Left ventricle myocardium inferior (tissue), 1 donor: ENCODE data around the gene ASTN1. TPM values are rescaled to one million over a fixed set of nuclear protein-coding genes. Genes with fewer than 3 reads are reported as not detected.

ENCODE experiments used
- DNase-seq: peaks from one replicate; pipeline ENCODE4 v3.0.0-alpha.2; 2020
- H3K27ac ChIP-seq: fragments of 200-600 bp; replicated peaks from 2 replicates; pipeline ENCODE4 v1.8.0; 2021
- H3K27me3 ChIP-seq: fragments of 200-600 bp; 2 replicates; pipeline ENCODE4 v1.8.0; 2021; ENCODE audit warnings: low read depth
- H3K36me3 ChIP-seq: fragments of 200-600 bp; 2 replicates; pipeline ENCODE4 v1.8.0; 2021
- H3K4me1 ChIP-seq: fragments of 200-600 bp; 2 replicates; pipeline ENCODE4 v1.8.0; 2021
- H3K4me3 ChIP-seq: fragments of 200-600 bp; 2 replicates; pipeline ENCODE4 v1.8.0; 2021; ENCODE audit warnings: mild to moderate bottlenecking, moderate library complexity
- H3K9me3 ChIP-seq: fragments of 200-600 bp; replicated peaks from 2 replicates; pipeline ENCODE4 v1.8.0; 2021
- CTCF ChIP-seq: fragments of 200-600 bp; IDR thresholded peaks from 2 replicates; pipeline ENCODE4 v1.8.0; 2021; ENCODE audit warnings: antibody characterized with exemption, mild to moderate bottlenecking, borderline replicate concordance
- intact Hi-C: fragments of 100-400 bp; cut with micrococcal nuclease; formaldehyde crosslinking; loops from one replicate; pipeline ENCODE4 v1.11.0; 2022
- microRNA-seq: library from miRNA; unstranded; fragments of <30 nt; microRNA quantifications from one replicate; pipeline ENCODE4 v1.2.0, GENCODE V29; 2020
- total RNA-seq: library from RNA; stranded (reverse); fragmentation: NEBNext Ultra II Directional; extraction: Animal tissue kit (Norgen Biotek cat#: 25700); gene quantifications from one replicate; pipeline ENCODE4 v1.2.1, GENCODE V29; 2021
- donor health status: DM: no; HTN: yes; CAD: no; lungs with severe emphysema.

The ASTN1 gene
- total RNA-seq, 1 donor from 2014 or later = 0.33 TPM

- no peak for TF ChIP-seq CTCF
- no peaks in the 10 kb centered on the region for H3K9me3 ChIP-seq
These were observed 344.0 kb downstream of the ASTN1 start for GRCh38 chr1:176820391-176821031.

GRCh38 chr1:176816232-176816631 lies 348.3 kb downstream of the ASTN1 start:
- intact Hi-C loops = no loop called here
- TF ChIP-seq CTCF = no peak
- H3K27me3 ChIP-seq = no peaks in the 10 kb centered on the region
- DNase-seq = no peak
- no peak overlapping the region for H3K4me3 ChIP-seq
- H3K36me3 ChIP-seq = no peaks in the 10 kb centered on the region
- no peak overlapping the region for H3K27ac ChIP-seq
- no peaks in the 10 kb centered on the region for H3K9me3 ChIP-seq
- no peaks in the 10 kb centered on the region for H3K4me1 ChIP-seq

More at GRCh38 chr1:176820391-176821031, 344.0 kb downstream of the ASTN1 start:
- no peak for DNase-seq
- no peak overlapping the region for H3K27ac ChIP-seq
- intact Hi-C loops = no loop called here
- no peaks in the 10 kb centered on the region for H3K36me3 ChIP-seq
- H3K4me1 ChIP-seq = no peaks in the 10 kb centered on the region
- no peaks in the 10 kb centered on the region for H3K27me3 ChIP-seq
- H3K4me3 ChIP-seq = no peak overlapping the region

- no peaks in the 10 kb centered on the region for H3K9me3 ChIP-seq
- intact Hi-C loops = no loop called here
- H3K4me3 ChIP-seq = no peak overlapping the region
- no peaks in the 10 kb centered on the region for H3K27me3 ChIP-seq
- H3K36me3 ChIP-seq = no peaks in the 10 kb centered on the region
- H3K4me1 ChIP-seq = no peaks in the 10 kb centered on the region
- TF ChIP-seq CTCF = no peak
- no peak overlapping the region for H3K27ac ChIP-seq
- DNase-seq = no peak
These were observed 348.9 kb downstream of the ASTN1 start for GRCh38 chr1:176815621-176816020.

- no peak for TF ChIP-seq CTCF
- no peaks in the 10 kb centered on the region for H3K27me3 ChIP-seq
- no peaks in the 10 kb centered on the region for H3K4me1 ChIP-seq
- H3K27ac ChIP-seq = no peak overlapping the region
- H3K4me3 ChIP-seq = no peak overlapping the region
- no peak for DNase-seq
- H3K9me3 ChIP-seq = no peaks in the 10 kb centered on the region
- no peaks in the 10 kb centered on the region for H3K36me3 ChIP-seq
- intact Hi-C loops = no loop called here
These were observed 352.8 kb downstream of the ASTN1 start for GRCh38 chr1:176811511-176812288.

GRCh38 chr1:176809292-176809691 lies 355.2 kb downstream of the ASTN1 start:
- intact Hi-C loops = no loop called here
- H3K9me3 ChIP-seq = no peaks in the 10 kb centered on the region
- H3K4me1 ChIP-seq = no peaks in the 10 kb centered on the region
- TF ChIP-seq CTCF = no peak
- no peaks in the 10 kb centered on the region for H3K27me3 ChIP-seq
- H3K36me3 ChIP-seq = no peaks in the 10 kb centered on the region
- H3K4me3 ChIP-seq = no peak overlapping the region
- no peak for DNase-seq
- no peak overlapping the region for H3K27ac ChIP-seq

Small RNA genes lying within 50 kb of the gene (microRNA-seq; reads per million reads assigned to microRNA genes)
- gene MIR488 = 0.94 reads per million

Other genes starting within 250 kb of the ASTN1 start
- gene BRINP2, start 6.2 kb upstream of the ASTN1 start, total RNA-seq = 0.66 TPM